Measurements from ENCODE around the gene PLAU. TPM values are rescaled to one million over a fixed set of nuclear protein-coding genes. Genes with fewer than 3 reads are reported as not detected.

The PLAU gene
- total RNA-seq, 1 experiment from 2014 or later, result 1,582 TPM

DNA sequence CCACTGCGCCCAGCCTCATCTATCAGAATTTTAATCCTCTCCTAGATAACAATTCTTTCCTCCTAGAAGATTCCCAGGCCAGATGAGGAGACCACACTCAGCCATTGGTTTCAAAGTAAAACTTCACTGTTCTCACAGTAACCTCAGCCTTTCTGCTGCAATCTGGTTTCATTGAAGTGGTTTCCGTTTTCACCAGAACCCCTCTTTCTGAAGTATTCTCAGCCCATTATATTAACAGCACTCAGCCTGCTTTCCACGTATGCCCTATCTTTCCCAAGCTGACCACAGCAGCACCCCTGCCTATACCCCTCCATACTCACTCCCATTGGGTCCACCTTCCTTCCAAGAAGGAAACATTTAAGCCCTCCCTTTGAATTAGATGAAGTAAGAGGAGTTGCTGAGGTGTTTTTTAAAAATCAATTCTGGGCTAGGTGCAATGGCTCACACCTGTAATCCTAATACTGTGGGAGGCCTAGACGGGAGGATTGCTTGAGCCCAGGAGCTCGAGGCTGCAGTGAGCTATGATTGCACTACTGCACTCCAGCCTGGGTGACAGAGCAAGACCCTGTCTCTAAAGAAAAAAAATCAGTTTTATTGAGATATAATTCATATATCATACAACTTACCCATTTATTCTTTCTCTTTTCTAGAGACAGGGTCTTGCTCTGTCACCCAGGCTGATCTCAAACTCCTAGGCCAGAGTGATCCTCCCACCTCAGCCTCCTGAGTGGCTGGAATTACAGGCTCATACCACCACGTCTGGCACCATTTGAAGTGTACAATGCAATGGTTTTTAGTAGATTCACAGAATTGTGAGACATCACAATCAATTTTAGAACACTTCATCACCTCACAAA lies 11.3 kb downstream of the PLAU start:
- no peaks in the 10 kb centered on the region for H3K9me3 ChIP-seq (ENCODE audit: low read length)
- no peak overlapping the region for H3K4me2 ChIP-seq (ENCODE audit: low read length)
- peaks cover 7% of the 10 kb centered on the region; the same call in 1 of the 2 replicates for H3K4me1 ChIP-seq (ENCODE audit: insufficient read depth, low read length)
- BruUV-seq (replicated peaks), result no TSS peak
- no peak overlapping the region for H2AFZ ChIP-seq (ENCODE audit: low read length)
- no peaks in the 10 kb centered on the region for H4K20me1 ChIP-seq (ENCODE audit: low read length)
- H3K4me3 ChIP-seq (ENCODE audit: low read length), result no peak overlapping the region
- no peak overlapping the region for H3K27ac ChIP-seq (ENCODE audit: low read length)
- no peak for DNase-seq
- no peak for ATAC-seq
- CTCF ChIA-PET, result interaction anchor here (0.6 kb wide), 1 partner anchor 19 kb away, joined by 3 read pairs; no protein-coding TSS in a partner anchor
- no peak overlapping the region for H3K9ac ChIP-seq (ENCODE audit: low read length)
- POLR2A ChIA-PET (ENCODE audit: unreplicated experiment), result interaction anchor here (0.5 kb wide), 1 partner anchor 23 kb away, joined by 3 read pairs; no protein-coding TSS in a partner anchor
- no peaks in the 10 kb centered on the region for H3K27me3 ChIP-seq (ENCODE audit: low read length)
- H3F3A ChIP-seq (ENCODE audit: low read length, unreplicated experiment), result peaks cover 7% of the 10 kb centered on the region
- H3K9me2 ChIP-seq (replicated peaks; ENCODE audit: low read length), result no peaks in the 10 kb centered on the region
- no peaks in the 10 kb centered on the region for H3K79me2 ChIP-seq (ENCODE audit: low read length)
- no peaks in the 10 kb centered on the region for H3K36me3 ChIP-seq (ENCODE audit: low read depth, low read length)
- intact Hi-C loops (cut with micrococcal nuclease), result no loop called here
- TF ChIP-seq EZH2 (IDR thresholded peaks at IDR 0.05; ENCODE audit: low read length, unreplicated experiment) (no peak), EZH2phosphoT487 (IDR thresholded peaks at IDR 0.05; ENCODE audit: borderline replicate concordance, low read length) (no peak)
- TF ChIP-seq, protein P1, sequence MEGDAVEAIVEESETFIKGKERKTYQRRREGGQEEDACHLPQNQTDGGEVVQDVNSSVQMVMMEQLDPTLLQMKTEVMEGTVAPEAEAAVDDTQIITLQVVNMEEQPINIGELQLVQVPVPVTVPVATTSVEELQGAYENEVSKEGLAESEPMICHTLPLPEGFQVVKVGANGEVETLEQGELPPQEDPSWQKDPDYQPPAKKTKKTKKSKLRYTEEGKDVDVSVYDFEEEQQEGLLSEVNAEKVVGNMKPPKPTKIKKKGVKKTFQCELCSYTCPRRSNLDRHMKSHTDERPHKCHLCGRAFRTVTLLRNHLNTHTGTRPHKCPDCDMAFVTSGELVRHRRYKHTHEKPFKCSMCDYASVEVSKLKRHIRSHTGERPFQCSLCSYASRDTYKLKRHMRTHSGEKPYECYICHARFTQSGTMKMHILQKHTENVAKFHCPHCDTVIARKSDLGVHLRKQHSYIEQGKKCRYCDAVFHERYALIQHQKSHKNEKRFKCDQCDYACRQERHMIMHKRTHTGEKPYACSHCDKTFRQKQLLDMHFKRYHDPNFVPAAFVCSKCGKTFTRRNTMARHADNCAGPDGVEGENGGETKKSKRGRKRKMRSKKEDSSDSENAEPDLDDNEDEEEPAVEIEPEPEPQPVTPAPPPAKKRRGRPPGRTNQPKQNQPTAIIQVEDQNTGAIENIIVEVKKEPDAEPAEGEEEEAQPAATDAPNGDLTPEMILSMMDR (conservative IDR thresholded peaks at IDR 0.05; ENCODE audit: low read depth, low read length), result no peak

DNA sequence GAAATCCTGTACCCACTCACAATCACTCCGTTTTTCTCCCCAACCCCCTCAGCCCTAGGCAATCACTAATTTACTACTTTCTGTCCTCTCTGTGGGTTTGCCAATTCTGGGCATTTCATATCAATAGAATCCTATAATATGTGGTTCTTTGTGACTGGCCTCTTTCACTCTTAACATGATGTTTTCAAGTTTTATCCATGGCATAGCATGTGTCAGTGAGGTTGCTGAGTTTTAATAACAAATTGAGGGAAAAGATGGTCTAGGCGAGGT lies 11.9 kb downstream of the PLAU start:
- ATAC-seq (no peak), DNase-seq (no peak)
- Histone ChIP-seq H3K36me3 (ENCODE audit: low read depth, low read length) (no peaks in the 10 kb centered on the region), H2AFZ (ENCODE audit: low read length) (no peak overlapping the region), H3K9me3 (ENCODE audit: low read length) (no peaks in the 10 kb centered on the region), H3K27me3 (ENCODE audit: low read length) (no peaks in the 10 kb centered on the region), H3K9me2 (replicated peaks; ENCODE audit: low read length) (no peaks in the 10 kb centered on the region), H3K4me1 (ENCODE audit: insufficient read depth, low read length) (peaks cover 7% of the 10 kb centered on the region; the same call in 1 of the 2 replicates), H3K4me2 (ENCODE audit: low read length) (no peak overlapping the region), H3K79me2 (ENCODE audit: low read length) (no peaks in the 10 kb centered on the region), H3K27ac (ENCODE audit: low read length) (no peak overlapping the region), H4K20me1 (ENCODE audit: low read length) (no peaks in the 10 kb centered on the region), H3K4me3 (ENCODE audit: low read length) (no peak overlapping the region), H3F3A (ENCODE audit: low read length, unreplicated experiment) (peaks cover 7% of the 10 kb centered on the region), H3K9ac (ENCODE audit: low read length) (no peak overlapping the region)
- intact Hi-C loops (cut with micrococcal nuclease), result no loop called here
- no TSS peak for BruUV-seq (replicated peaks)
- ChIA-PET CTCF (interaction anchor here (0.6 kb wide), 1 partner anchor 18 kb away, joined by 3 read pairs; no protein-coding TSS in a partner anchor), POLR2A (ENCODE audit: unreplicated experiment) (no interaction called here)
- no peak for TF ChIP-seq EZH2 (IDR thresholded peaks at IDR 0.05; ENCODE audit: low read length, unreplicated experiment)
- TF ChIP-seq, protein P1 (conservative IDR thresholded peaks at IDR 0.05; ENCODE audit: low read depth, low read length), result no peak
- TF ChIP-seq EZH2phosphoT487 (IDR thresholded peaks at IDR 0.05; ENCODE audit: borderline replicate concordance, low read length), result no peak
